Mononuclear cell (primary cell): ENCODE measurements around the gene CHCHD5. TPM values are rescaled to one million over a fixed set of nuclear protein-coding genes. Genes with fewer than 3 reads are reported as not detected.
"Not testable (repeated sequence)": the region's sequence is repeated elsewhere in the genome, so short reads cannot be mapped to it uniquely, and the experiment has no call there.

Experiments
- H3K27me3 ChIP-seq: 2 replicates; pipeline ENCODE4 v1.6.0; 2011; ENCODE audit warnings: low read length, control low read depth; ENCODE audit not compliant: insufficient read depth
- H3K4me1 ChIP-seq: 2 replicates; pipeline ENCODE4 v1.5.1; 2011; ENCODE audit warnings: mild to moderate bottlenecking, low read length, control low read depth; ENCODE audit not compliant: insufficient read depth
- H3K4me3 ChIP-seq: 2 replicates; pipeline ENCODE4 v1.5.1; 2011; ENCODE audit warnings: mild to moderate bottlenecking, low read length, moderate library complexity
- H3K9me3 ChIP-seq: 2 replicates; pipeline ENCODE4 v1.5.1; 2011; ENCODE audit warnings: low read depth, mild to moderate bottlenecking, control low read depth, low read length
- total RNA-seq: library from RNA; depleted of rRNA; stranded (reverse); fragments of >200 nt; gene quantifications from one replicate; pipeline ENCODE4 v1.2.3, GENCODE V29; 2012

CHCHD5 gene
- 4.6 TPM for total RNA-seq

- H3K9me3 ChIP-seq: no peaks in the 10 kb centered on the region
- H3K4me1 ChIP-seq: peaks cover 29% of the 10 kb centered on the region
- no peaks in the 10 kb centered on the region for H3K27me3 ChIP-seq
- H3K4me3 ChIP-seq: peak within 1 kb of the TSS; percentile 72
Observed at GRCh38 chr2:112584134-112584890, at the start of gene CHCHD5. Gene CHCHD5, plus strand, starts transcription at chr2:112584609. Its CDS starts 39 bp downstream, at chr2:112584648.

GRCh38 chr2:112534826-112535225 is 49.6 kb upstream of the CHCHD5 start:
- Histone ChIP-seq H3K4me3 (no peak overlapping the region), H3K9me3 (no peaks in the 10 kb centered on the region), H3K27me3 (no peaks in the 10 kb centered on the region), H3K4me1 (peaks cover 3% of the 10 kb centered on the region)

- H3K4me1 ChIP-seq, H3K9me3 ChIP-seq, H3K4me3 ChIP-seq, H3K27me3 ChIP-seq: not testable (repeated sequence)
Observed at GRCh38 chr2:112536665-112537064, 47.7 kb upstream of the CHCHD5 start.

- Histone ChIP-seq H3K9me3 (no peaks in the 10 kb centered on the region), H3K4me1 (peaks cover 22% of the 10 kb centered on the region), H3K27me3 (no peaks in the 10 kb centered on the region), H3K4me3 (no peak overlapping the region)
Observed at GRCh38 chr2:112539306-112539705, 45.1 kb upstream of the CHCHD5 start.

- Histone ChIP-seq H3K4me3 (peak overlapping the region; percentile 93), H3K4me1 (peaks cover 22% of the 10 kb centered on the region), H3K9me3 (no peaks in the 10 kb centered on the region), H3K27me3 (no peaks in the 10 kb centered on the region)
Observed at GRCh38 chr2:112540906-112541305, 43.5 kb upstream of the CHCHD5 start.

- H3K9me3 ChIP-seq: no peaks in the 10 kb centered on the region
- H3K27me3 ChIP-seq: no peaks in the 10 kb centered on the region
- peak overlapping the region; percentile 93 for H3K4me3 ChIP-seq
- H3K4me1 ChIP-seq: peaks cover 22% of the 10 kb centered on the region
Observed at GRCh38 chr2:112541315-112542122, 42.9 kb upstream of the CHCHD5 start.

GRCh38 chr2:112542123-112542983 is 42.1 kb upstream of the CHCHD5 start, which contains the start of gene POLR1B:
Gene POLR1B, plus strand, starts transcription at chr2:112542465. Its CDS starts 30 bp downstream, at chr2:112542495.
- peaks cover 22% of the 10 kb centered on the region for H3K4me1 ChIP-seq
- no peaks in the 10 kb centered on the region for H3K9me3 ChIP-seq
- no peaks in the 10 kb centered on the region for H3K27me3 ChIP-seq
- H3K4me3 ChIP-seq: peak within 1 kb of the TSS; percentile 93

- H3K4me1 ChIP-seq: peaks cover 22% of the 10 kb centered on the region
- H3K27me3 ChIP-seq: no peaks in the 10 kb centered on the region
- peak overlapping the region; percentile 93 for H3K4me3 ChIP-seq
Observed at GRCh38 chr2:112542984-112543661, 41.3 kb upstream of the CHCHD5 start.

GRCh38 chr2:112547333-112547732 is 37.1 kb upstream of the CHCHD5 start:
- no peaks in the 10 kb centered on the region for H3K27me3 ChIP-seq
- H3K4me1 ChIP-seq: peaks cover 17% of the 10 kb centered on the region
- H3K9me3 ChIP-seq: no peaks in the 10 kb centered on the region
- H3K4me3 ChIP-seq: no peak overlapping the region

More at GRCh38 chr2:112542984-112543661, 41.3 kb upstream of the CHCHD5 start:
- H3K9me3 ChIP-seq: no peaks in the 10 kb centered on the region

- Histone ChIP-seq H3K27me3 (no peaks in the 10 kb centered on the region), H3K9me3 (no peaks in the 10 kb centered on the region), H3K4me1 (peaks cover 4% of the 10 kb centered on the region), H3K4me3 (no peak overlapping the region)
Observed at GRCh38 chr2:112548980-112549379, 35.4 kb upstream of the CHCHD5 start.

- Histone ChIP-seq H3K9me3 (no peaks in the 10 kb centered on the region), H3K4me1 (no peaks in the 10 kb centered on the region), H3K27me3 (no peaks in the 10 kb centered on the region), H3K4me3 (no peak overlapping the region)
Observed at GRCh38 chr2:112566104-112566503, 18.3 kb upstream of the CHCHD5 start.

- H3K4me3 ChIP-seq: not testable (repeated sequence)
Observed at GRCh38 chr2:112566508-112566907, 17.9 kb upstream of the CHCHD5 start.

GRCh38 chr2:112572005-112572404 is 12.4 kb upstream of the CHCHD5 start:
- Histone ChIP-seq H3K4me3 (no peak overlapping the region), H3K9me3 (no peaks in the 10 kb centered on the region), H3K4me1 (no peaks in the 10 kb centered on the region), H3K27me3 (no peaks in the 10 kb centered on the region)

More at GRCh38 chr2:112566508-112566907, 17.9 kb upstream of the CHCHD5 start:
- not testable (repeated sequence) for H3K27me3 ChIP-seq, H3K4me1 ChIP-seq, H3K9me3 ChIP-seq

GRCh38 chr2:112577756-112578155 is 6.7 kb upstream of the CHCHD5 start:
- Histone ChIP-seq H3K9me3 (no peaks in the 10 kb centered on the region), H3K27me3 (no peaks in the 10 kb centered on the region), H3K4me3 (no peak overlapping the region), H3K4me1 (peaks cover 5% of the 10 kb centered on the region)
